ENCODE results near the gene CDK7.
A peak's percentile ranks its signal among the peaks of the same experiment; 100 is the strongest.

CDK7 gene

GRCh38 chr5:69288688-69289087 is 54.0 kb downstream of the CDK7 start:
- FAIRE-seq (no peak), DNase-seq (ENCODE audit: insufficient read length, low spot score) (no peak)
- no peak for TF ChIP-seq CTCF (IDR thresholded peaks at IDR 0.05; ENCODE audit: insufficient read depth, missing control alignments)

- no peak for DNase-seq (ENCODE audit: insufficient read length, low spot score)
- peak; percentile 96 for FAIRE-seq
- no peak for TF ChIP-seq CTCF (IDR thresholded peaks at IDR 0.05; ENCODE audit: insufficient read depth, missing control alignments)
These were observed 57.6 kb downstream of the CDK7 start for GRCh38 chr5:69292306-69292705.

GRCh38 chr5:69293882-69294281 is 59.2 kb downstream of the CDK7 start:
- TF ChIP-seq CTCF (IDR thresholded peaks at IDR 0.05; ENCODE audit: insufficient read depth, missing control alignments), result no peak
- DNase-seq (ENCODE audit: insufficient read length, low spot score) (no peak), FAIRE-seq (no peak)

GRCh38 chr5:69295088-69295754 is 60.5 kb downstream of the CDK7 start:
- DNase-seq (ENCODE audit: insufficient read length, low spot score) (no peak), FAIRE-seq (no peak)
- TF ChIP-seq CTCF (IDR thresholded peaks at IDR 0.05; ENCODE audit: insufficient read depth, missing control alignments), result no peak

GRCh38 chr5:69299625-69300024 is 64.9 kb downstream of the CDK7 start:
- no peak for FAIRE-seq
- DNase-seq (ENCODE audit: insufficient read length, low spot score), result no peak
- TF ChIP-seq CTCF (IDR thresholded peaks at IDR 0.05; ENCODE audit: insufficient read depth, missing control alignments), result no peak

- no peak for FAIRE-seq
- no peak for DNase-seq (ENCODE audit: insufficient read length, low spot score)
- TF ChIP-seq CTCF (IDR thresholded peaks at IDR 0.05; ENCODE audit: insufficient read depth, missing control alignments), result no peak
These were observed 66.0 kb downstream of the CDK7 start for GRCh38 chr5:69300537-69301203.

GRCh38 chr5:69305512-69305911 is 70.8 kb downstream of the CDK7 start:
- FAIRE-seq, result no peak
- no peak for DNase-seq (ENCODE audit: insufficient read length, low spot score)
- no peak for TF ChIP-seq CTCF (IDR thresholded peaks at IDR 0.05; ENCODE audit: insufficient read depth, missing control alignments)

Measured in D721Med (cell line).